GM23338 (cell line): ENCODE measurements around the gene PROSER2. TPM values are rescaled to one million over a fixed set of nuclear protein-coding genes. Genes with fewer than 3 reads are reported as not detected.

Experiments used
- ATAC-seq: fragments of 200-7000 bp; cut with Tn5 transposase; 3 replicates; pipeline ENCODE4 v1.9.1; 2020
- DNase-seq: peaks from one replicate; pipeline ENCODE4 v3.0.0-alpha.2; 2015; ENCODE audit warnings: low spot score
- H2AFZ ChIP-seq: fragments of 200-600 bp; sonication (generic); 2 replicates; pipeline ENCODE4 v1.8.0; 2016; ENCODE audit warnings: antibody characterized with exemption, mild to moderate bottlenecking, moderate library complexity
- H3F3A ChIP-seq: fragments of 200-600 bp; sonication (generic); replicated peaks from 2 replicates; pipeline ENCODE4 v1.8.0; 2017; ENCODE audit warnings: antibody characterized with exemption, mixed run types, low read depth
- H3K27ac ChIP-seq: fragments of 200-600 bp; sonication (generic); 2 replicates; pipeline ENCODE4 v1.6.1; 2016; ENCODE audit warnings: low read depth
- H3K27me3 ChIP-seq: fragments of 200-600 bp; sonication (generic); 2 replicates; pipeline ENCODE4 v1.8.0; 2016; ENCODE audit warnings: mild to moderate bottlenecking, mixed run types, moderate library complexity; ENCODE audit not compliant: insufficient read depth
- H3K36me3 ChIP-seq: fragments of 200-600 bp; sonication (generic); 2 replicates; pipeline ENCODE4 v1.8.0; 2016; ENCODE audit warnings: mild to moderate bottlenecking; ENCODE audit not compliant: insufficient read depth
- H3K4me1 ChIP-seq: fragments of 200-600 bp; sonication (generic); 2 replicates; pipeline ENCODE4 v1.8.0; 2016; ENCODE audit warnings: mild to moderate bottlenecking, moderate library complexity; ENCODE audit not compliant: insufficient read depth
- H3K4me2 ChIP-seq: fragments of 200-600 bp; sonication (generic); 2 replicates; pipeline ENCODE4 v1.7.1; 2017; ENCODE audit warnings: mixed run types
- H3K4me3 ChIP-seq: fragments of 200-600 bp; sonication (generic); 2 replicates; pipeline ENCODE4 v1.6.1; 2016; ENCODE audit warnings: mixed run types
- H3K79me2 ChIP-seq: fragments of 200-600 bp; sonication (generic); replicated peaks from 2 replicates; pipeline ENCODE4 v1.8.0; 2017; ENCODE audit warnings: mild to moderate bottlenecking; ENCODE audit not compliant: insufficient read depth
- H3K9me2 ChIP-seq: fragments of 200-600 bp; sonication (generic); 2 replicates; pipeline ENCODE4 v1.8.0; 2017; ENCODE audit not compliant: insufficient read depth
- H4K20me1 ChIP-seq: fragments of 200-600 bp; sonication (generic); replicated peaks from 2 replicates; pipeline ENCODE4 v1.8.0; 2017; ENCODE audit warnings: mild to moderate bottlenecking; ENCODE audit not compliant: insufficient read depth
- H3K27ac Mint-ChIP-seq: 2 replicates; pipeline ENCODE4 v1.8.0; 2020; ENCODE audit warnings: inconsistent platforms, mild to moderate bottlenecking, moderate library complexity, mixed read lengths
- H3K27me3 Mint-ChIP-seq: 3 replicates; pipeline ENCODE4 v1.8.0; 2022; ENCODE audit warnings: low read depth, mild to moderate bottlenecking, moderate library complexity, mixed read lengths, inconsistent platforms; ENCODE audit not compliant: insufficient read depth, poor library complexity
- H3K36me3 Mint-ChIP-seq: 3 replicates; pipeline ENCODE4 v1.8.0; 2021; ENCODE audit warnings: low read depth, mild to moderate bottlenecking, inconsistent platforms, moderate library complexity, mixed read lengths
- H3K4me1 Mint-ChIP-seq: 3 replicates; pipeline ENCODE4 v1.8.0; 2020; ENCODE audit warnings: mild to moderate bottlenecking, inconsistent platforms, mixed read lengths
- H3K4me3 Mint-ChIP-seq: 3 replicates; pipeline ENCODE4 v1.8.0; 2021; ENCODE audit warnings: moderate library complexity, mild to moderate bottlenecking, inconsistent platforms, mixed read lengths
- H3K9me3 Mint-ChIP-seq: 3 replicates; pipeline ENCODE4 v1.8.0; 2020; ENCODE audit warnings: moderate library complexity, mild to moderate bottlenecking, inconsistent platforms, mixed read lengths
- CREB1 ChIP-seq: fragments of 250-450 bp; sonication (Bioruptor Pico); IDR thresholded peaks from 2 replicates; pipeline ENCODE4 v1.5.0; 2020; ENCODE audit warnings: low read depth, mild to moderate bottlenecking, moderate library complexity
- CTCF ChIP-seq, 2 experiments: fragments of 200-600 bp in 1 of 2; sonication (generic) in 1 of 2; conservative IDR thresholded peaks; 2 replicates each; pipeline versions ENCODE4 v1.5.1 to v1.6.1; 2016 to 2017; ENCODE audit warnings: antibody characterized with exemption in 2 of 2, low read depth in 2 of 2, mild to moderate bottlenecking in 2 of 2, moderate library complexity in 1 of 2
- ETS1 ChIP-seq: IDR thresholded peaks from 2 replicates; pipeline ENCODE4 v1.6.1; 2016; ENCODE audit warnings: antibody characterized with exemption
- EZH2 ChIP-seq: fragments of 200-600 bp; sonication (generic); IDR thresholded peaks from one replicate; pipeline ENCODE4 v1.8.0; 2017; ENCODE audit warnings: antibody characterized with exemption, mild to moderate bottlenecking, low read depth; ENCODE audit not compliant: unreplicated experiment
- EZH2phosphoT487 ChIP-seq: fragments of 200-600 bp; sonication (generic); IDR thresholded peaks from one replicate; pipeline ENCODE4 v1.8.1; 2018; ENCODE audit warnings: antibody characterized with exemption; ENCODE audit not compliant: unreplicated experiment
- JUNB ChIP-seq: IDR thresholded peaks from one replicate; pipeline ENCODE4 v1.6.1; 2016; ENCODE audit warnings: antibody characterized with exemption; ENCODE audit not compliant: unreplicated experiment
- NANOG ChIP-seq: IDR thresholded peaks from 2 replicates; pipeline ENCODE4 v1.6.1; 2016; ENCODE audit warnings: antibody characterized with exemption, borderline replicate concordance
- POLR2AphosphoS5 ChIP-seq: IDR thresholded peaks from 2 replicates; pipeline ENCODE4 v1.6.1; 2016; ENCODE audit warnings: antibody characterized with exemption, low read depth
- STAT1 ChIP-seq: IDR thresholded peaks from one replicate; pipeline ENCODE4 v1.6.1; 2016; ENCODE audit warnings: antibody characterized with exemption; ENCODE audit not compliant: unreplicated experiment
- ZNF114 ChIP-seq: fragments of 250-450 bp; sonication (Bioruptor Pico); IDR thresholded peaks from 2 replicates; pipeline ENCODE4 v1.5.0; 2020; ENCODE audit warnings: mild to moderate bottlenecking, moderate library complexity
- ZNF331 ChIP-seq: fragments of 250-450 bp; sonication (Bioruptor Pico); IDR thresholded peaks from 2 replicates; pipeline ENCODE4 v1.5.0; 2020; ENCODE audit warnings: low read depth, mild to moderate bottlenecking, moderate library complexity
- polyA plus RNA-seq: library from polyadenylated mRNA; unstranded; fragments of >200 nt; fragmentation: Nextera tagmentation; extraction: Ambion mirVana; gene quantifications from 2 replicates; pipeline ENCODE4 v1.2.1, GENCODE V29; 2016
- total RNA-seq: library from RNA; depleted of rRNA; stranded (reverse); fragments of >200 nt; shearing (Covaris generic); gene quantifications from 2 replicates; pipeline ENCODE4 v1.2.3, GENCODE V29; 2014
- TF ChIP-seq, protein P1 (sequence below): fragments of 250-450 bp; sonication (Bioruptor Pico); IDR thresholded peaks from 2 replicates; pipeline ENCODE4 v1.5.0; 2020; ENCODE audit warnings: mild to moderate bottlenecking, moderate library complexity
- TF ChIP-seq, protein P2 (sequence below): IDR thresholded peaks from one replicate; pipeline ENCODE4 v1.6.1; 2018; ENCODE audit warnings: antibody characterized with exemption; ENCODE audit not compliant: unreplicated experiment

The PROSER2 gene
- total and polyA plus RNA-seq, 2 experiments from 2014 or later, result 4.2 to 10.8 TPM

DNA sequence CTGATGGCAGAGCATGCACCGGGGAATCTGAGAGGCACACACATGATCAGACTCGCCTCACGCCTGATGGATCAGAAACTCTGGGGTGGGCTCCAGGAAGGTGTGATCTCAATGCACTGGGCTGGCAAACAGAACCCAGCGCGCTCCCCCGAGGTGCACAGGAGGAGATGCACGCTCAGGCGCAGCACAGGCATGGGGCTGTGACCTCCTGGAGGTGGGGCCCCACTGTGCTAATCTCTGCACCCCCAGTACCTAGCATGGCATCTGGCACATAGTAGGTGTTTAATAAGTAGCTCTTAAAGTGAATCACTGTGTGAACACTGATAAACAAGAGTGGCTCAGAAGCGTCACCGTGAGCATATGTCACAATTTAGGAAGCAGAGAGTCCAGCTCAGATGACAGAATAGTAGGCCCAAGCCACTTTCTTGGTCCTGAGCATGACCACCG lies 57.9 kb downstream of the PROSER2 start:
- Histone ChIP-seq H2AFZ (peak overlapping the region; percentile 97), H3K9me2 (no peaks in the 10 kb centered on the region), H3K79me2 (no peaks in the 10 kb centered on the region), H4K20me1 (no peaks in the 10 kb centered on the region), H3K27ac (no peak overlapping the region), H3K4me2 (no peak overlapping the region), H3K27me3 (no peaks in the 10 kb centered on the region), H3K36me3 (no peaks in the 10 kb centered on the region), H3K4me1 (peaks cover 1% of the 10 kb centered on the region), H3F3A (no peaks in the 10 kb centered on the region), H3K4me3 (no peak overlapping the region)
- H3K36me3 Mint-ChIP-seq, result peaks cover 2% of the 10 kb centered on the region; the same call in 1 of the 3 replicates
- no peak for DNase-seq
- no peaks in the 10 kb centered on the region for H3K9me3 Mint-ChIP-seq
- peaks cover 6% of the 10 kb centered on the region for H3K27me3 Mint-ChIP-seq
- peaks cover 11% of the 10 kb centered on the region for H3K4me1 Mint-ChIP-seq
- H3K4me3 Mint-ChIP-seq, result no peak overlapping the region
- ATAC-seq, result no peak
- H3K27ac Mint-ChIP-seq, result no peak overlapping the region
- TF ChIP-seq ZNF114 (CRISPR knock-in tag) (no peak), POLR2AphosphoS5 (no peak), CTCF (conservative IDR thresholded peaks at IDR 0.05; ENCODE audit: low read depth in 2 of 2) (no peak), NANOG (no peak), CREB1 (no peak), EZH2phosphoT487 (no peak), ZNF331 (CRISPR knock-in tag) (no peak), ETS1 (no peak), JUNB (no peak), STAT1 (no peak), EZH2 (no peak)
- TF ChIP-seq, protein P1, sequence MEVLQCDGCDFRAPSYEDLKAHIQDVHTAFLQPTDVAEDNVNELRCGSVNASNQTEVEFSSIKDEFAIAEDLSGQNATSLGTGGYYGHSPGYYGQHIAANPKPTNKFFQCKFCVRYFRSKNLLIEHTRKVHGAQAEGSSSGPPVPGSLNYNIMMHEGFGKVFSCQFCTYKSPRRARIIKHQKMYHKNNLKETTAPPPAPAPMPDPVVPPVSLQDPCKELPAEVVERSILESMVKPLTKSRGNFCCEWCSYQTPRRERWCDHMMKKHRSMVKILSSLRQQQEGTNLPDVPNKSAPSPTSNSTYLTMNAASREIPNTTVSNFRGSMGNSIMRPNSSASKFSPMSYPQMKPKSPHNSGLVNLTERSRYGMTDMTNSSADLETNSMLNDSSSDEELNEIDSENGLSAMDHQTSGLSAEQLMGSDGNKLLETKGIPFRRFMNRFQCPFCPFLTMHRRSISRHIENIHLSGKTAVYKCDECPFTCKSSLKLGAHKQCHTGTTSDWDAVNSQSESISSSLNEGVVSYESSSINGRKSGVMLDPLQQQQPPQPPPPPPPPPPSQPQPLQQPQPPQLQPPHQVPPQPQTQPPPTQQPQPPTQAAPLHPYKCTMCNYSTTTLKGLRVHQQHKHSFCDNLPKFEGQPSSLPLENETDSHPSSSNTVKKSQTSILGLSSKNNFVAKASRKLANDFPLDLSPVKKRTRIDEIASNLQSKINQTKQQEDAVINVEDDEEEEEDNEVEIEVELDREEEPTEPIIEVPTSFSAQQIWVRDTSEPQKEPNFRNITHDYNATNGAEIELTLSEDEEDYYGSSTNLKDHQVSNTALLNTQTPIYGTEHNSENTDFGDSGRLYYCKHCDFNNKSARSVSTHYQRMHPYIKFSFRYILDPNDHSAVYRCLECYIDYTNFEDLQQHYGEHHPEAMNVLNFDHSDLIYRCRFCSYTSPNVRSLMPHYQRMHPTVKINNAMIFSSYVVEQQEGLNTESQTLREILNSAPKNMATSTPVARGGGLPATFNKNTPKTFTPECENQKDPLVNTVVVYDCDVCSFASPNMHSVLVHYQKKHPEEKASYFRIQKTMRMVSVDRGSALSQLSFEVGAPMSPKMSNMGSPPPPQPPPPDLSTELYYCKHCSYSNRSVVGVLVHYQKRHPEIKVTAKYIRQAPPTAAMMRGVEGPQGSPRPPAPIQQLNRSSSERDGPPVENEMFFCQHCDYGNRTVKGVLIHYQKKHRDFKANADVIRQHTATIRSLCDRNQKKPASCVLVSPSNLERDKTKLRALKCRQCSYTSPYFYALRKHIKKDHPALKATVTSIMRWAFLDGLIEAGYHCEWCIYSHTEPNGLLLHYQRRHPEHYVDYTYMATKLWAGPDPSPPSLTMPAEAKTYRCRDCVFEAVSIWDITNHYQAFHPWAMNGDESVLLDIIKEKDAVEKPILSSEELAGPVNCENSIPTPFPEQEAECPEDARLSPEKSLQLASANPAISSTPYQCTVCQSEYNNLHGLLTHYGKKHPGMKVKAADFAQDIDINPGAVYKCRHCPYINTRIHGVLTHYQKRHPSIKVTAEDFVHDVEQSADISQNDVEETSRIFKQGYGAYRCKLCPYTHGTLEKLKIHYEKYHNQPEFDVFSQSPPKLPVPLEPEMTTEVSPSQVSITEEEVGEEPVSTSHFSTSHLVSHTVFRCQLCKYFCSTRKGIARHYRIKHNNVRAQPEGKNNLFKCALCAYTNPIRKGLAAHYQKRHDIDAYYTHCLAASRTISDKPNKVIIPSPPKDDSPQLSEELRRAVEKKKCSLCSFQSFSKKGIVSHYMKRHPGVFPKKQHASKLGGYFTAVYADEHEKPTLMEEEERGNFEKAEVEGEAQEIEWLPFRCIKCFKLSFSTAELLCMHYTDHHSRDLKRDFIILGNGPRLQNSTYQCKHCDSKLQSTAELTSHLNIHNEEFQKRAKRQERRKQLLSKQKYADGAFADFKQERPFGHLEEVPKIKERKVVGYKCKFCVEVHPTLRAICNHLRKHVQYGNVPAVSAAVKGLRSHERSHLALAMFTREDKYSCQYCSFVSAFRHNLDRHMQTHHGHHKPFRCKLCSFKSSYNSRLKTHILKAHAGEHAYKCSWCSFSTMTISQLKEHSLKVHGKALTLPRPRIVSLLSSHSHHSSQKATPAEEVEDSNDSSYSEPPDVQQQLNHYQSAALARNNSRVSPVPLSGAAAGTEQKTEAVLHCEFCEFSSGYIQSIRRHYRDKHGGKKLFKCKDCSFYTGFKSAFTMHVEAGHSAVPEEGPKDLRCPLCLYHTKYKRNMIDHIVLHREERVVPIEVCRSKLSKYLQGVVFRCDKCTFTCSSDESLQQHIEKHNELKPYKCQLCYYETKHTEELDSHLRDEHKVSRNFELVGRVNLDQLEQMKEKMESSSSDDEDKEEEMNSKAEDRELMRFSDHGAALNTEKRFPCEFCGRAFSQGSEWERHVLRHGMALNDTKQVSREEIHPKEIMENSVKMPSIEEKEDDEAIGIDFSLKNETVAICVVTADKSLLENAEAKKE (CRISPR knock-in tag), result no peak
- TF ChIP-seq, protein P2, sequence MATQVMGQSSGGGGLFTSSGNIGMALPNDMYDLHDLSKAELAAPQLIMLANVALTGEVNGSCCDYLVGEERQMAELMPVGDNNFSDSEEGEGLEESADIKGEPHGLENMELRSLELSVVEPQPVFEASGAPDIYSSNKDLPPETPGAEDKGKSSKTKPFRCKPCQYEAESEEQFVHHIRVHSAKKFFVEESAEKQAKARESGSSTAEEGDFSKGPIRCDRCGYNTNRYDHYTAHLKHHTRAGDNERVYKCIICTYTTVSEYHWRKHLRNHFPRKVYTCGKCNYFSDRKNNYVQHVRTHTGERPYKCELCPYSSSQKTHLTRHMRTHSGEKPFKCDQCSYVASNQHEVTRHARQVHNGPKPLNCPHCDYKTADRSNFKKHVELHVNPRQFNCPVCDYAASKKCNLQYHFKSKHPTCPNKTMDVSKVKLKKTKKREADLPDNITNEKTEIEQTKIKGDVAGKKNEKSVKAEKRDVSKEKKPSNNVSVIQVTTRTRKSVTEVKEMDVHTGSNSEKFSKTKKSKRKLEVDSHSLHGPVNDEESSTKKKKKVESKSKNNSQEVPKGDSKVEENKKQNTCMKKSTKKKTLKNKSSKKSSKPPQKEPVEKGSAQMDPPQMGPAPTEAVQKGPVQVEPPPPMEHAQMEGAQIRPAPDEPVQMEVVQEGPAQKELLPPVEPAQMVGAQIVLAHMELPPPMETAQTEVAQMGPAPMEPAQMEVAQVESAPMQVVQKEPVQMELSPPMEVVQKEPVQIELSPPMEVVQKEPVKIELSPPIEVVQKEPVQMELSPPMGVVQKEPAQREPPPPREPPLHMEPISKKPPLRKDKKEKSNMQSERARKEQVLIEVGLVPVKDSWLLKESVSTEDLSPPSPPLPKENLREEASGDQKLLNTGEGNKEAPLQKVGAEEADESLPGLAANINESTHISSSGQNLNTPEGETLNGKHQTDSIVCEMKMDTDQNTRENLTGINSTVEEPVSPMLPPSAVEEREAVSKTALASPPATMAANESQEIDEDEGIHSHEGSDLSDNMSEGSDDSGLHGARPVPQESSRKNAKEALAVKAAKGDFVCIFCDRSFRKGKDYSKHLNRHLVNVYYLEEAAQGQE, result no peak
